Prostate gland (tissue), 2 donors: ENCODE measurements around the gene CTXND1.

Source experiments
- POLR2A ChIP-seq: fragments of 450-650 bp; IDR thresholded peaks from one replicate; pipeline ENCODE4 v1.6.1; 2016; ENCODE audit warnings: antibody characterized with exemption, mild to moderate bottlenecking
- POLR2AphosphoS5 ChIP-seq: sonication (generic); formaldehyde crosslinking; IDR thresholded peaks from one replicate; pipeline ENCODE4 v1.6.1; 2017; ENCODE audit warnings: antibody characterized with exemption
- TF ChIP-seq, protein P1 (sequence below), 4 experiments: fragments of 200-600 bp in 2 of 4; fragments of 450-650 bp in 2 of 4; sonication (generic) in 2 of 4; IDR thresholded peaks; 1 replicate in 3 of 4; 2 replicates in 1 of 4; pipeline ENCODE4 v1.5.1; 2016 to 2019; ENCODE audit warnings: antibody characterized with exemption in 4 of 4, mild to moderate bottlenecking in 2 of 4, moderate library complexity in 2 of 4

DNA sequence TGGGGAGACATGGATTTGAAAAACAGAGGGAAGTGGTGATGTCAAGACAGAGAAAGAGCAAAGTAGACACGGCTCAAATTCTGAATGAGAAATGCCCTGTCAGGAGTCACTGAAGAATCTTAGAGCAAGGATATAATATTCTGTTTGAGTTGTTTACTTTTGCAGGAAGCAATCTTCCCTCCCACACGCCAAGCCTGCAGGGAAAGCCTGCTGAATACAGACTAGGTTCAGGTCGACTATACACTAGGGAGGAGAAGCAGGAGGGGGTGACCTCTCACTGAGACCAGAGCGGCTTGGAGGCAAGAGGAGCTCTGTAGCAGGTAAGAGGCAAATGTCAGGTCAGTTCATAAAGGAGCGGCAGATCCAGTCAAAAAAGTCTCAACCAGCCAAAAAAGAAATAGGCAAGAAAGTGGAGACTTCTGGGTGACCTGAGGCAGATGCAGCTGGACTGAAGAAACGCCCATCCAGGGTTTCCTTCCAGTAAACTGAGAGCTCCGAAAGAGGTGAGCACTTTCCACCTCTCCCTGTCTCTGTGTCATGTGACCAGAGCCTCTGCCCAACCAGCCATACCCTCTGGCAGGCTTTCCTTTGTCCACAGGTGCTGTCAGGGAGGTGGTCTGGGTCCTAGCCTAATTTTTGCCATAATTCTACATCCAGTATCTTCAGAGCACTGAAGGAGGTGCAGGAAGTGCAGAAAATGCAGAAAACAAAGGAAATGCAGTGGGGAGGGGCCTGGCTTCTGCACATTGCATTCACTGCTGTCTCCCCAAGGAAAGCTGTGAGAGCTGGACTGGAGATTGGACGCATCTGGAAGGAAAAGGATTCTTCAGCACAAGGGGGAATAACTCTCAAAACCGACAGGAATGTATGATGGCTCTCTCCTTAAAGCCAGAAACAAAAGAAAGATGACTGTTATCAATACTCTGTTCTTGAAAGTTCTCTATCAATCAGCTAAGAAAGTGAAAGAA lies 37.8 kb upstream of the CTXND1 start:
- TF ChIP-seq POLR2A (no peak), POLR2AphosphoS5 (no peak)
- TF ChIP-seq, protein P1, sequence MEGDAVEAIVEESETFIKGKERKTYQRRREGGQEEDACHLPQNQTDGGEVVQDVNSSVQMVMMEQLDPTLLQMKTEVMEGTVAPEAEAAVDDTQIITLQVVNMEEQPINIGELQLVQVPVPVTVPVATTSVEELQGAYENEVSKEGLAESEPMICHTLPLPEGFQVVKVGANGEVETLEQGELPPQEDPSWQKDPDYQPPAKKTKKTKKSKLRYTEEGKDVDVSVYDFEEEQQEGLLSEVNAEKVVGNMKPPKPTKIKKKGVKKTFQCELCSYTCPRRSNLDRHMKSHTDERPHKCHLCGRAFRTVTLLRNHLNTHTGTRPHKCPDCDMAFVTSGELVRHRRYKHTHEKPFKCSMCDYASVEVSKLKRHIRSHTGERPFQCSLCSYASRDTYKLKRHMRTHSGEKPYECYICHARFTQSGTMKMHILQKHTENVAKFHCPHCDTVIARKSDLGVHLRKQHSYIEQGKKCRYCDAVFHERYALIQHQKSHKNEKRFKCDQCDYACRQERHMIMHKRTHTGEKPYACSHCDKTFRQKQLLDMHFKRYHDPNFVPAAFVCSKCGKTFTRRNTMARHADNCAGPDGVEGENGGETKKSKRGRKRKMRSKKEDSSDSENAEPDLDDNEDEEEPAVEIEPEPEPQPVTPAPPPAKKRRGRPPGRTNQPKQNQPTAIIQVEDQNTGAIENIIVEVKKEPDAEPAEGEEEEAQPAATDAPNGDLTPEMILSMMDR (IDR thresholded peaks at IDR 0.05) = no peak
